ENCODE measurements around the gene FUT9.

DNA sequence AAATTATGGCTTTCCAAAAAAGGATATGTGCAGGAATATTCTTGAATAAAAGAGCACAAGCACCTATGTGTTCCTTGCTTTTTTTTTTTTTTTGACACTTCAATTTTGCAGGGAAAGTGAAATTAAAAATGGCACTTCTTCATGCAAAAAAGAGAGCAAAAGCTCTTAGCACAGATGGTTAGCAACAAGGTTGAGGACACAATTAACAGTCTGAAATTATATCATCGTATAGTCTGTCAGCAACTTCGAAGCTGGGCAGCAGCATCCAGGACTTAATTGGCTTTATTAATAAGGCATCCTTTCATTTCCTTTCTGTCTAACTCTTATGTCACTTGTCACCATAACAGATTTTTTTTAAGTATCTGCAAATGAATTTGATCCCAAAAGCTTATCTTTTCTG, 122.6 kb downstream of the FUT9 start:
- TF ChIP-seq POLR2A (IDR thresholded peaks at IDR 0.05): no peak
- no peak for TF ChIP-seq CTCF (IDR thresholded peaks at IDR 0.05)
